Activated CD8-positive, alpha-beta memory T cell treated with anti-CD3 and anti-CD28 coated beads, Interleukin-2, amount 50 U/mL, for 1 hour (primary cell): ENCODE results near the gene RASA1.
"Not testable (repeated sequence)": the region's sequence is repeated elsewhere in the genome, so short reads cannot be mapped to it uniquely, and the experiment has no call there.

Experiments
- DNase-seq: peaks from one replicate; pipeline ENCODE4 v3.0.0-alpha.2; 2020; ENCODE audit errors: extremely low read depth

RASA1 gene

GRCh38 chr5:87267574-87268125, at the start of gene RASA1:
RASA1 (plus strand) TSS chr5:87267883; CDS start chr5:87268452, 569 bp downstream.
- peak; percentile 39 for DNase-seq

- no peak for DNase-seq
These were observed 37.9 kb upstream of the RASA1 start for GRCh38 chr5:87229780-87230179.

GRCh38 chr5:87231037-87231808, 36.5 kb upstream of the RASA1 start:
- no peak for DNase-seq

GRCh38 chr5:87233143-87233542, 34.5 kb upstream of the RASA1 start:
- no peak for DNase-seq

- no peak for DNase-seq
These were observed 26.1 kb upstream of the RASA1 start for GRCh38 chr5:87241555-87241954.

- no peak for DNase-seq
These were observed 25.4 kb upstream of the RASA1 start for GRCh38 chr5:87242242-87242641.

GRCh38 chr5:87243161-87243844, 24.4 kb upstream of the RASA1 start:
- no peak for DNase-seq

- no peak for DNase-seq
These were observed 22.2 kb upstream of the RASA1 start for GRCh38 chr5:87245451-87245850.

GRCh38 chr5:87246061-87246460, 21.6 kb upstream of the RASA1 start:
- no peak for DNase-seq

- no peak for DNase-seq
These were observed 15.4 kb upstream of the RASA1 start for GRCh38 chr5:87252283-87252605.

GRCh38 chr5:87254035-87254434, 13.6 kb upstream of the RASA1 start:
- no peak for DNase-seq

- DNase-seq: no peak
These were observed 9.2 kb upstream of the RASA1 start for GRCh38 chr5:87258507-87258906.

- DNase-seq: no peak
These were observed 7.0 kb upstream of the RASA1 start for GRCh38 chr5:87260604-87261192.

- DNase-seq: no peak
These were observed 4.2 kb upstream of the RASA1 start for GRCh38 chr5:87263498-87263897.

GRCh38 chr5:87266914-87267573, 639 bp upstream of the RASA1 start:
- no peak for DNase-seq

- DNase-seq: peak; percentile 34
These were observed 665 bp downstream of the RASA1 start for GRCh38 chr5:87268126-87268969.

- DNase-seq: no peak
These were observed 1.3 kb downstream of the RASA1 start for GRCh38 chr5:87268970-87269377.

- not testable (repeated sequence) for DNase-seq
These were observed 3.2 kb downstream of the RASA1 start for GRCh38 chr5:87270888-87271287.

GRCh38 chr5:87276655-87277054, 9.0 kb downstream of the RASA1 start:
- DNase-seq: no peak

- DNase-seq: no peak
These were observed 9.7 kb downstream of the RASA1 start for GRCh38 chr5:87277279-87277835.

- no peak for DNase-seq
These were observed 11.0 kb downstream of the RASA1 start for GRCh38 chr5:87278590-87279100.
